Effector memory CD8-positive, alpha-beta T cell (primary cell): ENCODE measurements around the gene XPNPEP3.

ENCODE experiments used
- ATAC-seq: fragments of 150-1000 bp; cut with Tn5 transposase; replicated peaks from 2 replicates; pipeline ENCODE4 v1.10.0; 2021; ENCODE audit warnings: mild to moderate bottlenecking, moderate library complexity
- DNase-seq, 3 experiments: peaks; one replicate each; pipeline ENCODE4 v3.0.0; 2021
- H3K27ac Mint-ChIP-seq, 2 donors: one replicate each; pipeline ENCODE4 v1.8.0; 2022; ENCODE audit warnings: mild to moderate bottlenecking in 2 of 2, mixed read lengths in 2 of 2, moderate library complexity in 2 of 2
- H3K27me3 Mint-ChIP-seq, 2 donors: one replicate each; pipeline ENCODE4 v1.8.0; 2022; ENCODE audit warnings: mixed read lengths in 2 of 2
- H3K36me3 Mint-ChIP-seq: one replicate; pipeline ENCODE4 v1.8.0; 2022; ENCODE audit warnings: mild to moderate bottlenecking, moderate library complexity, mixed read lengths; ENCODE audit not compliant: insufficient read depth
- H3K4me1 Mint-ChIP-seq, 2 donors: one replicate each; pipeline ENCODE4 v1.8.0; 2022; ENCODE audit warnings: low read depth in 2 of 2, mixed read lengths in 2 of 2
- H3K4me3 Mint-ChIP-seq, 2 donors: one replicate each; pipeline ENCODE4 v1.8.0; 2022; ENCODE audit warnings: mild to moderate bottlenecking in 2 of 2, mixed read lengths in 2 of 2, moderate library complexity in 2 of 2
- H3K9me3 Mint-ChIP-seq, 2 donors: one replicate each; pipeline ENCODE4 v1.8.0; 2022; ENCODE audit warnings: mixed read lengths in 2 of 2

XPNPEP3 gene

GRCh38 chr22:40922484-40923303, 65.7 kb downstream of the XPNPEP3 start:
- peak; percentile 89 for ATAC-seq
- peaks cover 29% of the 10 kb centered on the region for H3K36me3 Mint-ChIP-seq

DNA sequence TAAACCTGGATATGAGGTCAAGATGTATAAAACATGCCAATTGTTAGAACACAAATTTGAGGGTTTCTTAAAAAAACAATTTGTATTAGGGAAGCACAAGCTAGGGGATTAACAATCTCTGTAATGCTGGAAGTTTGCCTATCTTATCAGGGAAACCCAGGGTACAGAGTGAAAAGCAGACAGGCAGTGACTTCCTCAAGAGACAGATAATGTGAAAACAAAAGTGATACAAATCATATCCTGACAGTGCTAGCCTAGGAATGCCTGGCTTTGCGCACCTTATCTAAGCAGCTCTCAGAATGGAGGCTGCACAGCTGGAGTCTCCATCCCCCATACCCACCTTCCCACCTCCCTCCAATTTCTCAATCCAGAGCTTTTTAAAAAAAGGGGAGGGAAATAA, 71.7 kb downstream of the XPNPEP3 start:
- Mint-ChIP-seq H3K27me3 (no peaks in the 10 kb centered on the region), H3K9me3 (no peaks in the 10 kb centered on the region), H3K27ac (no peak overlapping the region), H3K4me3 (no peak overlapping the region), H3K36me3 (peaks cover 30% of the 10 kb centered on the region), H3K4me1 (no peaks in the 10 kb centered on the region)
- DNase-seq (no peak), ATAC-seq (no peak)

More at GRCh38 chr22:40922484-40923303, 65.7 kb downstream of the XPNPEP3 start:
- no peaks in the 10 kb centered on the region for H3K9me3 Mint-ChIP-seq
- DNase-seq: peak; percentile 36 to 48 (median 40)
- peak overlapping the region; percentile 44 to 58 for H3K4me3 Mint-ChIP-seq
- H3K27me3 Mint-ChIP-seq: no peaks in the 10 kb centered on the region
- H3K4me1 Mint-ChIP-seq: peaks cover 4 to 5% of the 10 kb centered on the region in 2 donors
- peak overlapping the region; percentile 77 to 87 for H3K27ac Mint-ChIP-seq

- Mint-ChIP-seq H3K9me3 (no peaks in the 10 kb centered on the region), H3K4me1 (no peaks in the 10 kb centered on the region), H3K36me3 (peaks cover 11% of the 10 kb centered on the region), H3K4me3 (no peak overlapping the region), H3K27me3 (no peaks in the 10 kb centered on the region), H3K27ac (no peak overlapping the region)
- no peak for ATAC-seq
- no peak for DNase-seq
Measured at GRCh38 chr22:40932396-40932795, 75.4 kb downstream of the XPNPEP3 start.

DNA sequence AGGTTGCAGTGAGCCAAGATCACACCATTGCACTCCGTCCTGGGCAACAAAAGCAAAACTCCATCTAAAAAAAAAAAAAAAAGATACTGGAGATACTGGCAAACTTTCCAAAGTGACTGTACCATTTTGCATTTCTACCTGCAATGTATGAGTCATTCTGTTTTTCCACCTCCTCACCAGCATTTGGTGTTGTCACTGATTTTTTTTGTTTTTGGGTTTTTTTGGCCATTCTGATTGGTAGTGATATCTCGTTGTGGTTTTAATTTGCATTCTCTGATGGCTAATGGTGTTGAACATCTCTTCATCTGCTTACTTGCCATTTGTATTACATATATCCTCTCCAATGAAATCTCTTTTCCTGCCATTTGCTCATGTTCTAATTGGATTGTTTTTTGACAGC, 82.3 kb downstream of the XPNPEP3 start:
- Mint-ChIP-seq H3K4me1 (no peaks in the 10 kb centered on the region), H3K36me3 (no peaks in the 10 kb centered on the region), H3K27me3 (no peaks in the 10 kb centered on the region), H3K4me3 (no peak overlapping the region), H3K9me3 (no peaks in the 10 kb centered on the region), H3K27ac (peak overlapping the region in 1 of 2 donors; percentile 53)
- no peak for DNase-seq
- ATAC-seq: no peak

DNA sequence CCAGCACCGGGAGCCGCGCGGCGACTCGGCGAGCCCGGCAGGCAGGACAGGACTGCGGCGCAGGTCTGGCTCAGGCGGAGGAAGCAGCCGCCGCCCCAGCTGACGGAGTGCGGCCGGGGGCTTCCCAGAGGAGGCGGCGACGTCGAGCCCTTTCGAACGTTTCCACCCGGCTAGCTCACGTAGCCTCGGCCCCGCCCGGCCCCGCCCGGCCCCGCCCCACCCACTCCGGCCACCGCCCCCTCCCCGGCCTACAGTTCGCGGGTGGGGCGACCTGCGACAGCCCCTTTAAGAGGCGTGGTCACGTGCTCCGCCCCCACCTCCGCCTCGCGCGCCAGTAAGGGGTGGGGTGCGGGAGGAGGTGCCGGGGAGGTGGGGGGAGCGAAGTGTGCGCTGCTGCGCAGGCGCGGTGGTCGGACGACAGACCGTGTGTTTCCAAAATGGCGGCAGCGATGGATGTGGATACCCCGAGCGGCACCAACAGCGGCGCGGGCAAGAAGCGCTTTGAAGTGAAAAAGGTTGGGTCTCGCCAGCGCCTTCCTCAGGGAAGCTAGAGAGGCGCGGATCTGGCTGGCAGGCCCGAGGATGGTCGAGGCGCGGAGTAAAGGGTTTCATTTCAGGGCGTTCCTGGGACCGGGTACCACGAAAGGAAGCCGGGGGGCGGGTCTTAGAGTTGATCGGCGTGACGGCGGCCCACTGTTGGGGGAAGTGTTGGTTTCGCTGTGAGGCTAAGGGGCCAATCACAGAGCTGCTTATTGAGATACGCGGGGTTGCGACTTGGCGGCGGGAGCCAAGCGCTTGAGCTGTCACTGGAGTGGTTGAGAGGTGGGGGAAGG, 94.2 kb downstream of the XPNPEP3 start, which contains the start of gene RBX1:
Gene RBX1 (plus strand): TSS at position 417 of the 833 bp plus-strand sequence. CDS start 21 bp downstream, at position 438.
- Mint-ChIP-seq H3K9me3 (no peaks in the 10 kb centered on the region), H3K4me1 (peaks cover 20 to 21% of the 10 kb centered on the region in 2 donors), H3K27me3 (no peaks in the 10 kb centered on the region), H3K27ac (peak within 1 kb of the TSS; percentile 97 to 99), H3K4me3 (peak within 1 kb of the TSS; percentile 94 to 98), H3K36me3 (peaks cover 53% of the 10 kb centered on the region)
- peak; percentile 77 for ATAC-seq
- DNase-seq: peak; percentile 98 to 99 (median 99)

DNA sequence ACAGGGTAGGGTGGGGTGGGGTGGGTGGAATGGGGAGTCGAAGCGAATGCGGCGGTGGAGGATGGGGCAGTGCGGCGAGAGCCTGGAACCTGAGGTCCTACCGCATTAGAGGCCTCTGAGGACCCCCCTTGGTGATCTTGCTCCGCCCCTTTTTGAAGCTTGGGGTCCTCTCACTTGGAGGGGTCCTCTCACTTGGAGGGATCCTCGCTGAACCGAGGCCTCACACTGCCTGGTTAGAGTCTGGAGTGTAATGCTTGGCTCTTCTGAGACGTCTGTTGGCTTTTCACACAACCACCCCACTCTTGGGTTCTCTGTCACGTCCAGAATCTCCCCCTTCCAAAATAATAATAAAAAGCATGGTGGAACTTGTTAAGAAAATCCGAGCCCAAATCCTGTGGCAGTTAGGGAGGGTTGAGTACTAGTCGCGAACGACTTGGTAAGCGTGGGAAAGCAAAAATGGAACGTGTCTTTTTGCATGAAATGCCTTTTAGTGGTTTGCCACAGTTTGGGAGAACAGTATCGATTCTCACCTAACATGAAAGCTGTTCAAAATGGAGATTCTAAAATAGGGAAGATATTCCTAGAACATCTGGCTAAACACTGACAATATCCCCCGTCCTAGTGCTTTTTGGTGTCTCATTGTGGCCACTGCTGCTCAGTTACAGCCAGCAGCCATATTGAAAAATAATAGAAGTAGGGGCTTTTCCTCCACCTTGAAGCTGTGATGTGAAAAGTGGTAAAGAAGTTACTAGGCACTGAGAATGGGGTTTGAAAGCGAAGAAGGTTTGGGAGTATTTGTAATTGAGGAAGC, 95.1 kb downstream of the XPNPEP3 start:
- Mint-ChIP-seq H3K36me3 (peaks cover 53% of the 10 kb centered on the region), H3K4me1 (peaks cover 20 to 21% of the 10 kb centered on the region in 2 donors), H3K27me3 (no peaks in the 10 kb centered on the region), H3K27ac (peak overlapping the region; percentile 97 to 99), H3K9me3 (no peaks in the 10 kb centered on the region), H3K4me3 (peak overlapping the region; percentile 94 to 98)
- DNase-seq (peak in 1 of 3 experiments; percentile 4), ATAC-seq (no peak)

DNA sequence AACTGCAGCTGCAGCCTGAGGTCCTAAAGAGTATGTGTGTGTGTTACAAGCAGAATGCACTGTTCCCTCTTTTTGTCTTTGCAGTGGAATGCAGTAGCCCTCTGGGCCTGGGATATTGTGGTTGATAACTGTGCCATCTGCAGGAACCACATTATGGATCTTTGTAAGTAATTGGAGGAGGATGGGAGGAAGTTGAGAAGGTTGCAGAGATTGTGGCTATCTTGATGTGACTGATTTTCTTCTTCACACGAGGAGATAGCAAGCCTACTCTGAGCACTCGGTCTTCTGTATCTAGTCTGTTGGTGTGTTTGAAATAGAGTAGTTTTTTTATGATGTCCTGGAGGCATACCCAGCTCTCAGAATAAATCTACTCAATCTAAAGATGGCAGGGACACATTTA, 96.5 kb downstream of the XPNPEP3 start:
- Mint-ChIP-seq H3K36me3 (peaks cover 62% of the 10 kb centered on the region), H3K4me3 (peak overlapping the region in 1 of 2 donors; percentile 51), H3K4me1 (peaks cover 22 to 26% of the 10 kb centered on the region in 2 donors), H3K9me3 (no peaks in the 10 kb centered on the region), H3K27me3 (no peaks in the 10 kb centered on the region), H3K27ac (peak overlapping the region; percentile 97 to 99)
- DNase-seq (no peak), ATAC-seq (no peak)

DNA sequence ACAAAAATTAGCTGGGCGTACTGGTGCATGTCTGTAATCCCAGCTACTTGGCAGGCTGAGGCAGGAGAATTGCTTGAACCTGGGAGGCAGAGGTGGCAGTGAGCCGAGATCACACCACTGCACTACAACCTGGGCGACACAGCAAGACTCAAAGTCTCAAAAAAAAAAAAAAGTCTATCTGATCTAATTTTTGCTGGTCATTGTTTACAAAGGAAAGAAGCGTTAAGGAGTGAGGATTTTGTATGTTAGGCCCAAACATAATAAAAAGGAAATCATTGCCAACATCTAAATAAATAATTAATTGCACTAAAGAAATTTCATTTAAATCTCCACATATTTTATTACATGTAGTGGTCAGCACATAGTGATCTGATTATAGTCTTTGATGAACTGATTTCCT, 97.2 kb downstream of the XPNPEP3 start:
- ATAC-seq (no peak), DNase-seq (no peak)
- Mint-ChIP-seq H3K36me3 (peaks cover 66% of the 10 kb centered on the region), H3K4me3 (peak overlapping the region in 1 of 2 donors; percentile 22), H3K27me3 (no peaks in the 10 kb centered on the region), H3K27ac (peak overlapping the region; percentile 97 to 99), H3K9me3 (no peaks in the 10 kb centered on the region), H3K4me1 (peaks cover 22 to 28% of the 10 kb centered on the region in 2 donors)

- H3K4me1 Mint-ChIP-seq: peaks cover 23 to 25% of the 10 kb centered on the region in 2 donors
- H3K4me3 Mint-ChIP-seq: no peak overlapping the region
- peak overlapping the region in 1 of 2 donors; percentile 23 for H3K27ac Mint-ChIP-seq
- ATAC-seq (no peak), DNase-seq (no peak)
- H3K27me3 Mint-ChIP-seq: no peaks in the 10 kb centered on the region
- H3K9me3 Mint-ChIP-seq: no peaks in the 10 kb centered on the region
- peaks cover 56% of the 10 kb centered on the region for H3K36me3 Mint-ChIP-seq
Measured at GRCh38 chr22:40955571-40955970, 98.6 kb downstream of the XPNPEP3 start.

DNA sequence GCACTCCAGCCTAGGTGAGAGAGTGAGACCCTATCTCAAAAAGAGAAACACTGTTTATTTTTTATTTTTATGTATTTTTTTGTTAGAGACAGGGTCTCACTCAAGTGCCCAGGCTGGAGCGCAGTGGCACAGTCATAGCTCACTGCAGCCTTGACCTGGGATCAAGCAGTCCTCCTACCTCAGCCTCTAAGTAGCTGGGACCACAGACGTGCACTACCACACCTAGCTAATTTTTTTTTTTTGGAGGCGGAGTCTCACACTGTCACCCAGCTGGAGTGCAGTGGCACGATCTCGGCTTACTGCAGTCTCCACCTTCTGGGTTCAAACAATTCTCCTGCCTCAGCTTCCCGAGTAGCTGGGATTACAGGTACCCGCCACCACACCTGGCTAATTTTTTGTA, 100.7 kb downstream of the XPNPEP3 start:
- H3K27me3 Mint-ChIP-seq: no peaks in the 10 kb centered on the region
- peak overlapping the region in 1 of 2 donors; percentile 64 for H3K27ac Mint-ChIP-seq
- no peak overlapping the region for H3K4me3 Mint-ChIP-seq
- peaks cover 16 to 19% of the 10 kb centered on the region in 2 donors for H3K4me1 Mint-ChIP-seq
- ATAC-seq: no peak
- no peak for DNase-seq
- H3K9me3 Mint-ChIP-seq: no peaks in the 10 kb centered on the region
- H3K36me3 Mint-ChIP-seq: peaks cover 54% of the 10 kb centered on the region

- Mint-ChIP-seq H3K4me1 (peaks cover 14 to 15% of the 10 kb centered on the region in 2 donors), H3K4me3 (no peak overlapping the region), H3K27me3 (no peaks in the 10 kb centered on the region), H3K27ac (peak overlapping the region in 1 of 2 donors; percentile 64), H3K9me3 (no peaks in the 10 kb centered on the region), H3K36me3 (peaks cover 60% of the 10 kb centered on the region)
- DNase-seq (no peak), ATAC-seq (no peak)
Measured at GRCh38 chr22:40958299-40958698, 101.4 kb downstream of the XPNPEP3 start.

GRCh38 chr22:40960145-40960544, 103.2 kb downstream of the XPNPEP3 start:
- peaks cover 60% of the 10 kb centered on the region for H3K36me3 Mint-ChIP-seq
- peak overlapping the region; percentile 51 to 52 for H3K27ac Mint-ChIP-seq
- no peak for DNase-seq
- H3K9me3 Mint-ChIP-seq: no peaks in the 10 kb centered on the region
- peaks cover 7 to 10% of the 10 kb centered on the region in 2 donors for H3K4me1 Mint-ChIP-seq
- H3K27me3 Mint-ChIP-seq: no peaks in the 10 kb centered on the region
- no peak for ATAC-seq
- H3K4me3 Mint-ChIP-seq: no peak overlapping the region
